HCEC 1CT (cell line): ENCODE measurements around the gene TSPAN18.

Source experiments
- DNase-seq: peaks from one replicate; pipeline ENCODE4 v3.0.0-alpha.2; 2017

TSPAN18 gene

GRCh38 chr11:44903035-44903434 lies 176.3 kb downstream of the TSPAN18 start:
- no peak for DNase-seq

- DNase-seq, result no peak
Measured at GRCh38 chr11:44903518-44903917, 176.8 kb downstream of the TSPAN18 start.

DNA sequence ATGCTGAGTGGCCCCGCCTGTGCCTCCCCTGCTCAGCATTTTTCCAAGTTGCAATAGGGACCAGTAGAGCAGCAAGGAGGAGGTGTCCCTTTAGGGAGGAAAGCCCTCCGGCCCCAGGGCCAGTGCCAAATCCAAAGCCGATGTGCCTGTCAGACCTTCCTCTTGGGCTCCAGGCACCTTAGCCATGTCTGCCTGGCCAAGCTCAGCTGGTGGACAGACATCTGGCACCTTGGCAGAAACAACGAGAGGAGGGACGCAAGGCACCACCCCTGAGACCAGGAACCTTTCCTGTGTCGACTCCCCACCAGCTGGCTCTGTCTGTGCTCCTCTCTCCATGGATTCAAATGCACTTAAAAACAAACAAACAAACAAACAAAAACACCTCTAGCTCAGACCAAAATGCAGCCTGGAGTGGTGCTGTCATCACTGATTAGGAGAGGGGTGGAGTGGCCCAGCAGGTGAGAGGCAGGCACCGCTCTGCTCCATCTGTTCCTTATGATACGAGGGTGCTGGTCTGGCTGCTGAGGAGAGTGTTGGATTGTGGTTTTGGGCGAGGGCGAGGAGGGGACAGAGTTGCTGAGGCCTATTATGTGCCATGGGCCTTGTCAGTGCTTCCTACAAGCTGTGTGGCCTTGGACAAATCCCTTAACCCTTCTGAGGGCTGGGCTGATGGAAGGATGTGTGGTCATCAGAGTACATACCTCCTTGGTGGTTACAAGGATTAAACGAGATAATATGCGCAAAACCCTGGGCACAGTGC lies 177.7 kb downstream of the TSPAN18 start:
- DNase-seq, result no peak

- DNase-seq, result no peak
Measured at GRCh38 chr11:44905131-44905866, 178.5 kb downstream of the TSPAN18 start.

GRCh38 chr11:44906649-44907048 lies 179.9 kb downstream of the TSPAN18 start:
- no peak for DNase-seq

DNA sequence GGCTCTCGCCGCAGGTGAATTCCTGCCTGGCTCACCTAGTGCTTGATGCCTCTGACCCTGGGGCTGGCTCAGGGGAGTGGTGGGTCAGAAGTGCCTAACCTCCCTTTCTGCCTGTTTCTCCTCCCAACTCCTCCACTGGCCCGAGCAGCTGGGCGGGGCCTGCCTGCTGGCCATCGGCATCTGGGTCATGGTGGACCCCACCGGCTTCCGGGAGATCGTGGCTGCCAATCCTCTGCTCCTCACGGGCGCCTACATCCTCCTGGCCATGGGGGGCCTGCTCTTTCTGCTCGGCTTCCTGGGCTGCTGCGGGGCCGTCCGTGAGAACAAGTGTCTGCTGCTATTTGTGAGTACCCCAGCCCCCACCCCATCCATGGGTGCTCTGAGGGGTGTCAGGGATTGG lies 182.8 kb downstream of the TSPAN18 start:
- DNase-seq, result no peak

- no peak for DNase-seq
Measured at GRCh38 chr11:44910591-44910990, 183.8 kb downstream of the TSPAN18 start.

DNA sequence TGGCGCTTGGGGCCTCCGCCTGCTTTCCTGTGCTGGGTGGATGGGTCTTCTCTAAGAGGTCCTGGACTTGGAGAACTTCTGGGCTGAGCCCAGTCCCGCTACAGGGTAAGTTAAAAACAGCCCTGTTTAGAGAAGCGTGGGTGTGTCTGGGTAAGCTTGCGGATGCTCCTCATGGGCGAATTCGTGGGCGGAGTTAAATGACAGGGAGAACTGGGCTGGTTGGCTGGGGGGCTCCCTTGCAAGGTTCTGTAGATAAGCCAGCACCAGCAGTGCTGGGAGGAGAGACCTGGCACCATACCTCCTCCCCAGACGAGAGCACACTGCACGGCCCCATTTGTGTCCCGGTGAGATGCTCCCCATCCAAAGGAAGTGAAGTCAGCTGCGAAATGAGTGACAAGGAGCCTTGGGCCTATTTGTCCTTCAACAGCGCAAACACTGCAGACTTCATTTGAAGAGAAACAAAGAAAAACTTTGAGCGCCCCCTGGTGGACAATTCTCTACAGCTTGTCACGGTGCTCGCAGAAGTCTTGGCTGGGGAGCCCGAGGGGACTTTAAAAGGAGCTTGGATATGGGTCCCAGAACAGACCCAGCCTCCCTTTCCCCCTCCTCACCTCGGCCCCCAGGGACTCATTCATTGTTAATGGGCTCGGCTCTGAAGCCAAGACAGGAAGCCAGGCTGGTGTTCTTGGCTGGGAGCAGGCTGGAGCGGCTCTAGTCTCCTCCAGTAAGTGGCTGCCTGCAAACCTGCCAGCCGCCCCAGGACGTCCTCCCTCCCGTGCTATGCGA lies 184.5 kb downstream of the TSPAN18 start:
- peak; percentile 67 for DNase-seq

DNA sequence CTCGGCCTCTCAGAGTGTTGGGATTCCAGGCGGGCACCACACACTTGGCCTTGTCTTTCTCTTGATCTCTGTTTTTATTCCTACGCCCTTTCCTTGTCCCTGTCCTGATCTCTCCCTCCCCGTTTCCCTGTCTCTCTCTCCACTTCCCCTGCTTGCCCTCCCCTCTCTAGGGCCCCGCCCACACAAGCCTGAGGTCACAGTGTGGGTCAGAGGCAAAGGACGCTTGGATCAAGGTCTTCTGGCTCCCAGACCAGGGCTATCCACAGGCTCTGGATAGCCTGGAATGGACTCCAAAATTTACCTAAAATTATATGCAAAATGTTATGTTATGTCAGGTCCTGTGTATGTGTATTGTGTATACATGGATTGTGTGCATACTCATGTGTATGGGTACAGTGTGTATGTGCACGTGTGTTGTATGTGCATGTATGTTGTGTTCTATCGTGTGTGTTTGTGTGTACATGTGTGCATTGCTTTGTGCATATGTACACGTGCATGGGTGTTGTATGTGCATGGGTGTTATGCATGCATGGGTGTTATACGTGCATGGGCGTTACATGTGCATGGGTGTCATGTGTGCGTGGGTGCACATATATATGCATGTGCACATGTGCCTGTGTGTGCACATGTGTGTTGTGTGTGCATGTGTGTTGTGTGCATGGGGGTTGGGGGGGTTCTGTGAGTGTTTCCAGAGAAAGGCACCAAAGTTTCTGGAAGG lies 185.7 kb downstream of the TSPAN18 start:
- no peak for DNase-seq

- no peak for DNase-seq
Measured at GRCh38 chr11:44913502-44913901, 186.7 kb downstream of the TSPAN18 start.

DNA sequence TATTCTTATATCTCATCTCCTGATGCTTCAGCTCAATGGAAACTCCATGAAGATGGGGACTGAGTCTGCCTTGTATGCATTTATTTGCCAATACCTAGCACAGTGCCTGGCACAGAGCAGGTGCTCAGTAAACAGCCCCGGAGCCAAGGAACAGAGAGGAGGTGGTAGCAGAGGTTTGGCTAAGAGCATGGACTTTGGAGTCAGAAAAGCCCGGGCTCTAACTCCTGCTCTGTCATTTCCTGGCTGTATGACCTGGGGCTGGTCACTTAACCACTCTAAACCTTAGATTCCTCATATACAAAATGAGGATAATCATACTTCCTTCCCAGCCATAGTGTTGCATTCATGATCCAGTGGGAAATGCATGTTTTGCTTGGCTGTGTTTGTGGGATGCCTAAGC lies 187.3 kb downstream of the TSPAN18 start:
- no peak for DNase-seq

DNA sequence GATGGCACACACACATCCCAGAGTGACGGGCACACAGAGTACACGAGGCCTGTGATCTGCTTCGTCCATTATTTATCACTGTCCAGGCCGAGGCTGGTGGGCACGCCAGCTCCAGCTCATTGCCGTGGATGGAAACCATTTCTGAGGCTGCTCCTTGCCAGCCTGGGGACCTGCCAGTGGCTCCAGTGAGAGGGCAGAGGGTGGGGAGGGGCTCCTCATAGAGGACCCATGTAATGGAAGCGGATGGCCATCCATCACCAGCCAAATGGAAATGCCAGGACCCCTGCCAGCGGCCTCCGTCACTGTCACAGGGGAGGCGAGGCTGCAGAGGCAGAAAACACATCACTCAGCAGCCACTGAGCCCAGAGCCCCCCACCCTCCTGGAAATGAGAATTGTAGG lies 188.2 kb downstream of the TSPAN18 start:
- DNase-seq, result no peak

- no peak for DNase-seq
Measured at GRCh38 chr11:44915621-44916020, 188.9 kb downstream of the TSPAN18 start.

- no peak for DNase-seq
Measured at GRCh38 chr11:44916331-44916730, 189.6 kb downstream of the TSPAN18 start.

DNA sequence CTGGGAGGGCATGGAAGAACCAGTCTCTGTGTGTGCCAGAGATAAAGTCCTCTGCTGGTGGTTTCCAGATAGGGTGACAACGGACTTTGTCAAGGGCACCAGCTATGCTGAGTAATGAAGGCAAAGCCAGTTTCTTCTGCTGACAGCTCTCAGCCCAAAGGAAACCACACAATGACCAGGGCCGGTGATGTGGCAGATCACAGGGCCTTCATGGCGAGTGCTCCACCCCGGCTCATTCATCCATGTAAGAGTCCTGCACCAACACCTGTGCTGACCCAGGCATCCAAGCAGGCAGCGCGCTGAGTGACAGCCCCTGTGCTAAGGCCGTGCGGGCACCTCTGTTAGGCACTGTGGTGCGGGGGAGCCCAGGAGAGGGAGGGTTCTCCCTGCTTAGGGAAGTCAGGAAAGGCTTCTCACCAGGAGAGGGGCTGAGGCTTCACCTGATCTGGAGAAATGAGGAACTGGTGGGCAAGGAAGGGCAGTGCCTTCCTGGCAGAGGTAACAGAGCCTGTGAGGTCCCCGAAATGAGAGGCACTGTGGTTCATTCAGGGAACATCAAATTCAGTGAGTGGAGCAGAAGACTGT lies 190.1 kb downstream of the TSPAN18 start:
- DNase-seq, result no peak

DNA sequence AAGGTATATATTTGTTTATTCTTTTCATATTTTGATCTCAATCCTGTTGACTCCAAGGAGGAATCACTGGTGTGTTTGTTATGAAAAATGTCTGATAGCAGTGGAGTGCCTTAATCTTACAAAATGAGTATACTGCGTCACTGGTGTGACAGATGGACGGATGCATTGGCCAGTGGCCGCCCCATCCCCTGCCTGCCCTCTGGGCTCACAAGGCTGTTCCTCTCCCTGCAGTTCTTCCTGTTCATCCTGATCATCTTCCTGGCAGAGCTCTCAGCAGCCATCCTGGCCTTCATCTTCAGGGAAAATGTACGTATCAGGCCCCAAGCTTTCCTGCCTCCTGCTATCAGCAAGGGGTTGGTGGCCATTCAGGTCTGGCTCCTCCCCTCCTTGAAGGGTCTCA lies 191.0 kb downstream of the TSPAN18 start:
- no peak for DNase-seq

GRCh38 chr11:44920451-44920850 lies 193.7 kb downstream of the TSPAN18 start:
- no peak for DNase-seq

- no peak for DNase-seq
Measured at GRCh38 chr11:44923115-44923514, 196.4 kb downstream of the TSPAN18 start.

DNA sequence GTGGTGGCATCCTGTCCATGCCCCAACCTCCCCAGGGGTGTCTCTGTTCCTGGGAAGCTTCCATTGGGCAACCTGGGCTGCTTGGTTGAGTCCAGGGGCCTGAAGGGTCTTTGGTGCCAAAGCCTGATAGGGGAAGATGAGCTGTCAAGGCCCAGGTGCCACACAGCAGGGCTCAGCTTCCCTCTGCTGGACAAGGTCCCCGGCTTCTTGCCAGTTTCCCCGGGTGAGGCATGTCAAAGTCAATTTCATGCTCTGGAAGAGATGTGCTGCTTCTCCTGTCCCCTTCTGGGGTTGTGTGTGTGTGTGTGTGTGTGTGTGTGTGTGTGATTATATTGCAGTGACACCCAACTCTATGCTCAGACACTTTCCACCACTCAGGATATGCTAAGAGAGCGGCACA lies 197.0 kb downstream of the TSPAN18 start:
- DNase-seq, result no peak

DNA sequence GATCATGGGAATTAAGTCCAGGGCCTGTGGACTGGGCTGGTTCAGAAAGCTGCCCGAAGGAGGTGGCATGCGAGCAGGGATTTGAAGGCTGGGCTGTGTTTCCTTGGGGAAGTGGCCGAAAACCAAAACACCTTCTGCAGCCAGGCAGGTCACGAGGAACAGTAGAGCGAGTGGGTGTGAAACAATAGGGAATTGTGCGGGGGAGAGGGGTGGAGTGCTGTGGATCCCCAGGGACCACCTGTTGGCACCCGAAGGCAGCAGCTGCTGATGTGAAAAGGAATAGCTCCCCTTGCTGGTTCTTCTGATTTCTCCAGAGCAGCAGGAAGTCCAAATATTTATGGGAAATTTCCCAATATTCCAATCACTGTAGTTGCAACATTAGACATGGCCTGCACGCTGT lies 199.3 kb downstream of the TSPAN18 start:
- no peak for DNase-seq

- peak; percentile 65 for DNase-seq
Measured at GRCh38 chr11:44927174-44927661, 200.5 kb downstream of the TSPAN18 start.

GRCh38 chr11:44928144-44928543 lies 201.4 kb downstream of the TSPAN18 start:
- DNase-seq, result no peak
